Parathyroid adenoma (tissue), 2 donors: ENCODE results near the gene DGUOK.

ENCODE experiments used
- H2AFZ ChIP-seq: fragments of 300-600 bp; sonication (generic); one replicate; pipeline ENCODE4 v1.7.0; 2017; ENCODE audit warnings: antibody characterized with exemption, mild to moderate bottlenecking
- H3K27ac ChIP-seq: fragments of 300-600 bp; sonication (generic); one replicate; pipeline ENCODE4 v1.7.0; 2017
- H3K27me3 ChIP-seq: fragments of 300-600 bp; sonication (generic); one replicate; pipeline ENCODE4 v1.7.0; 2017; ENCODE audit warnings: low read length; ENCODE audit not compliant: control insufficient read depth, insufficient read depth
- H3K36me3 ChIP-seq: fragments of 300-600 bp; sonication (generic); one replicate; pipeline ENCODE4 v1.7.0; 2017; ENCODE audit warnings: low read length; ENCODE audit not compliant: control insufficient read depth, insufficient read depth
- H3K4me1 ChIP-seq: fragments of 300-600 bp; sonication (generic); one replicate; pipeline ENCODE4 v1.7.0; 2017; ENCODE audit warnings: control low read depth
- H3K4me2 ChIP-seq: fragments of 300-600 bp; sonication (generic); one replicate; pipeline ENCODE4 v1.7.0; 2017; ENCODE audit warnings: low read length
- H3K4me3 ChIP-seq: fragments of 300-600 bp; sonication (generic); one replicate; pipeline ENCODE4 v1.7.0; 2017; ENCODE audit warnings: low read depth, low read length
- H3K79me2 ChIP-seq: fragments of 300-600 bp; sonication (generic); one replicate; pipeline ENCODE4 v1.7.0; 2017; ENCODE audit warnings: control low read depth
- H3K9ac ChIP-seq: fragments of 300-600 bp; sonication (generic); one replicate; pipeline ENCODE4 v1.7.0; 2017; ENCODE audit warnings: mild to moderate bottlenecking
- H3K9me3 ChIP-seq: fragments of 300-600 bp; sonication (generic); one replicate; pipeline ENCODE4 v1.7.0; 2017; ENCODE audit warnings: low read length; ENCODE audit not compliant: control insufficient read depth
- TF ChIP-seq, protein P1 (sequence below): fragments of 300-600 bp; sonication (generic); IDR thresholded peaks from one replicate; pipeline ENCODE4 v1.7.0; 2017; ENCODE audit warnings: antibody characterized with exemption, mild to moderate bottlenecking
- donor health status: primary hyperparathyroidism.

Gene DGUOK

DNA sequence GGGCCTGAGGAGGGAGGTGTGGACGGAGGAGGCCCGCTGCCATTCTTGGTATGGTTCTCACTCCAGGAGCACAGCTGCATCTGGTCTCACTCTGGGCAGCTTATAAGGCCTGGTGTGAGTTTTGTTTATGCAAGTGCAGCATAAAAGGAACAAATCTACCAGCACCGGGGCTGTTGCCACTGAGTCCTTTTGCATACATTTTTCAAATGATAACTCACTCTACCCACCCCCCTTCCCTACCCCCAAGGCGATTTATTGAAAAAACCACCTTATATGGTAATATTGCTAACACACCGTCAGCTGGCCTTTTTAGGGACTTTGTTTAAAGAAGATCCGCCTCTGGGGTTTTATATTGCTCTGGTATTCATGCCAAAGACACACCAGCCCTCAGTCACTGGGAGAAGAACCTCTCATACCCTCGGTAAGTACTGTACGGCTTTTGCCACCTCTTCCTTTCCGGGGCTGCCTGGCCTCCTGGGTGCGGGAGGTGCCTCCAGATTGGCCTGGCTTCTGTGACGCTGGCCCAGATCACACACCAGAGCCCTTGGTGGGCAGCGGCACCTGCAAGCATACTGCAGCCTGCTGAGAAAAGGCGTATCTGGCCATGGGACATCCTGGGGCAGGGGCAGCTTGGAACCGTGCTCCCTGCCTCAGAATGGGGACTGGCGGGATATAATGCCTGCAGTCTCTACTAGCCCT lies 33.9 kb upstream of the DGUOK start, which contains the start of gene ACTG2:
Gene ACTG2, plus strand, starts transcription at position 378 of the 699 bp plus-strand sequence. CDS start 8,304 bp downstream, outside the sequence.
- Histone ChIP-seq H3K4me1 (no peaks in the 10 kb centered on the region), H3K36me3 (no peaks in the 10 kb centered on the region), H2AFZ (no peak within 1 kb of the TSS), H3K27me3 (no peaks in the 10 kb centered on the region), H3K9me3 (no peaks in the 10 kb centered on the region), H3K79me2 (no peaks in the 10 kb centered on the region), H3K9ac (no peak within 1 kb of the TSS), H3K4me2 (no peak within 1 kb of the TSS), H3K27ac (no peak within 1 kb of the TSS), H3K4me3 (no peak within 1 kb of the TSS)
- TF ChIP-seq, protein P1, sequence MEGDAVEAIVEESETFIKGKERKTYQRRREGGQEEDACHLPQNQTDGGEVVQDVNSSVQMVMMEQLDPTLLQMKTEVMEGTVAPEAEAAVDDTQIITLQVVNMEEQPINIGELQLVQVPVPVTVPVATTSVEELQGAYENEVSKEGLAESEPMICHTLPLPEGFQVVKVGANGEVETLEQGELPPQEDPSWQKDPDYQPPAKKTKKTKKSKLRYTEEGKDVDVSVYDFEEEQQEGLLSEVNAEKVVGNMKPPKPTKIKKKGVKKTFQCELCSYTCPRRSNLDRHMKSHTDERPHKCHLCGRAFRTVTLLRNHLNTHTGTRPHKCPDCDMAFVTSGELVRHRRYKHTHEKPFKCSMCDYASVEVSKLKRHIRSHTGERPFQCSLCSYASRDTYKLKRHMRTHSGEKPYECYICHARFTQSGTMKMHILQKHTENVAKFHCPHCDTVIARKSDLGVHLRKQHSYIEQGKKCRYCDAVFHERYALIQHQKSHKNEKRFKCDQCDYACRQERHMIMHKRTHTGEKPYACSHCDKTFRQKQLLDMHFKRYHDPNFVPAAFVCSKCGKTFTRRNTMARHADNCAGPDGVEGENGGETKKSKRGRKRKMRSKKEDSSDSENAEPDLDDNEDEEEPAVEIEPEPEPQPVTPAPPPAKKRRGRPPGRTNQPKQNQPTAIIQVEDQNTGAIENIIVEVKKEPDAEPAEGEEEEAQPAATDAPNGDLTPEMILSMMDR: no peak

DNA sequence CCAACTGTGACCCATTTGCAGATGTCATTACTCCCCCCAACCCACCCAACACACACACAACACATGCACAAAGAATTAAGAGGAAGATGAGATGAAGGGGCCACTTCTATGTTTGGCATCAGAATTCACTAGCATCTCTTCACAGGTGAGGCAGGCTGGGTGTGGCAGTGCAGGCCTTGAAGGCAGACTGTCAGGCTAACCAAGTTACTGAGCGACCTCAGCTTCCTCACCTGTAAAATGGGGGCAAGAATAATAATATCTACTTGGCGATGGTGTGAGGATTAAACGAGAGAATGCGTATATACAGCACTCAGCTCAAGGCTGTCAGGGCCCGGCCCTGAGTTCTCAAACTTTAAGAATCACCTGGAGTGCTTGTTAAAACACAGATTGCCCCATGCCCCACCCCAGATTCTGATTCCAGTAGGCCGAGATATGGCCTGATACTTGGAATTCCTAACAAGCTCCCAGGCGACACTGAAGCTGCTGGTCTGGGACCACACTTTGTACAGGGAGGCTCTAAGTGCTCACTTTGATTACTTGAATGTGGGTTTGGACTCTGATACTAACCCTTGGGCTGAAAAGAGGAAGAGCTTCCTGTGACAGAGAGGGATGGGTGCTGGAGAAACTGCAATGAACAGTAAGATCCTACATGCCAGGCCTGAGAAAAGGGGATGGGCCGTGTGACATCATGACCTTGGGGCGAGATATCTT lies 32.8 kb upstream of the DGUOK start:
- H3K36me3 ChIP-seq: no peaks in the 10 kb centered on the region
- no peaks in the 10 kb centered on the region for H3K79me2 ChIP-seq
- TF ChIP-seq, protein P1: no peak
- H3K9ac ChIP-seq: no peak overlapping the region
- no peaks in the 10 kb centered on the region for H3K4me1 ChIP-seq
- H3K9me3 ChIP-seq: no peaks in the 10 kb centered on the region
- H3K4me2 ChIP-seq: no peak overlapping the region
- no peak overlapping the region for H3K27ac ChIP-seq
- no peaks in the 10 kb centered on the region for H3K27me3 ChIP-seq
- H2AFZ ChIP-seq: no peak overlapping the region
- H3K4me3 ChIP-seq: no peak overlapping the region

DNA sequence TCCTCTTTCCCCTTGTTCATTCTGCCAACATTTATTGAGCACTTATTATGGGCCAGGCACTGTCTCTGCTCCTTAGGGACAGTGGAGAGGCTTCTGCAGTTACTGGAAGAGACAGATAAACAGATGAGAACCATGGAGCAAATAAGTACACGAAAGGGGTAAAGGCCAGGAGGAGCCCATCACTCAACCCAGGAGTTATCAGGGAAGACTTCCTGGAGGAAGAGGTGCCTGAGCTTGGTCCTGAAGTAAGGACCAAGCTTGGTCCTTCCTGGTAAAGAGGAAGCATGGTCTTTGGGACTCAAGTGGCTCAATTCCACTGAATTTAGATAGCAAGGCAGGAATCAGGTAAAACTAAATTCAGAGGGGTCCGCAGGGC lies 32.2 kb upstream of the DGUOK start:
- H3K4me3 ChIP-seq: no peak overlapping the region
- H3K27me3 ChIP-seq: no peaks in the 10 kb centered on the region
- H3K36me3 ChIP-seq: no peaks in the 10 kb centered on the region
- H3K79me2 ChIP-seq: no peaks in the 10 kb centered on the region
- H2AFZ ChIP-seq: no peak overlapping the region
- H3K4me2 ChIP-seq: no peak overlapping the region
- H3K9ac ChIP-seq: no peak overlapping the region
- no peaks in the 10 kb centered on the region for H3K4me1 ChIP-seq
- TF ChIP-seq, protein P1: no peak
- H3K27ac ChIP-seq: no peak overlapping the region
- H3K9me3 ChIP-seq: no peaks in the 10 kb centered on the region

DNA sequence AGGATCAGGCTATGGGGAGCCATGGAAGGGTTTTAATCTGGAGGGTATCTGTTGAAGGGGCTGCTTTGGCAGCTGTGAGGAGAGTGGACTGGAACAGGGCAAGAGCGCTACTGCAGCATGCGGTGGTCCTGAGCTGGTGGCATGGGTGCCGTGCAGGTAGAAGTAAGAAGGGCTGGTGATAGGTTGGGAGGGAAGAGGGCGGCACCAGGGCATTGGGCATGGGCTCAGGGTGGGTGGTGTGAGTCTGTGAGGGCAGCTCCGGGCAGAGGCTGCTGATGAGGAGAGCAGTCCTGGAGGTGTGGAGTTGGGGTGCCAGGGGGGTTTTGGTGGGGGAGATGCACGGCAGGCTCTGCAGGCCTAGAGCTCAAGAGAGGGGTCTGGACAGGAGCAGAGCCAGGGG lies 31.8 kb upstream of the DGUOK start:
- Histone ChIP-seq H3K4me3 (no peak overlapping the region), H3K79me2 (no peaks in the 10 kb centered on the region), H2AFZ (no peak overlapping the region), H3K9ac (no peak overlapping the region), H3K4me1 (no peaks in the 10 kb centered on the region), H3K9me3 (no peaks in the 10 kb centered on the region), H3K4me2 (no peak overlapping the region), H3K27ac (no peak overlapping the region), H3K36me3 (no peaks in the 10 kb centered on the region), H3K27me3 (no peaks in the 10 kb centered on the region)
- TF ChIP-seq, protein P1: no peak
